Measurements from ENCODE around the gene ZBTB8A. TPM values are rescaled to one million over a fixed set of nuclear protein-coding genes. Genes with fewer than 3 reads are reported as not detected.

Gene ZBTB8A
- total and polyA plus RNA-seq, 2 of the 13 experiments (the other 11 are each of a cell fraction or from before 2014, with no cell fraction given): 1.3 to 3.7 TPM

DNA sequence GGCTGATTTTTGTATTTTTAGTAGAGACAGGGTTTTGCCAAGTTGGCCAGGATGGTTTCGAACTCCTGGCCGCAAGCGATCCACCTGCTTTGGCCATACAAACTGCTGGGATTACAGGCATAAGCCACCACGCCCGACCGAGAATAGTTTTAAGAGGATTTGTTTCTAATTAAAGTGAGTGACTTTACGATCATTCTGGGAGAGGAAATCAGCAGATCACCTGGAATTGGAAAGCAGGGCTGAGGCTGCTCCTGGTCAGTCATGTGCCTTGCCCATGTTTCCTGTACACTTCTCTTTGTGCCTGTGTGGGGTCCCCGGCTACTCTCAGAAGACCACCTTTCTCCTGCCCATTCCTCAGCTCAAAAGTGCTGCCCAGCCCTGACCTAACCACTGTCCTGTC, 40.5 kb upstream of the ZBTB8A start:
- intact Hi-C loops (cut with micrococcal nuclease; ENCODE audit: unreplicated experiment) (no loop called here), in situ Hi-C loops (cut with HindIII; ENCODE audit: extremely low pct_ligation_motif_present, low pct_unique_long_range_greater_than_20kb) (no loop called here)
- FAIRE-seq (no peak), DNase-seq (ENCODE audit: low spot score) (no peak), ATAC-seq (no peak)
- H3K9me3 ChIP-seq (ENCODE audit: low read length): no peaks in the 10 kb centered on the region
- peaks cover 42% of the 10 kb centered on the region for H3K4me1 ChIP-seq (ENCODE audit: insufficient read depth, low read length)
- H3K27ac ChIP-seq (ENCODE audit: extremely low read length, insufficient read depth, low read length): no peak overlapping the region
- no peak for TF ChIP-seq ZNF160 (CRISPR knock-in tag; IDR thresholded peaks at IDR 0.05)
- TF ChIP-seq MATR3 (CRISPR knock-in tag; IDR thresholded peaks at IDR 0.05): no peak
- no peak for TF ChIP-seq ZNF7 (CRISPR knock-in tag; IDR thresholded peaks at IDR 0.05)
- no peak for TF ChIP-seq PAF1 (CRISPR knock-in tag; IDR thresholded peaks at IDR 0.05)
- TF ChIP-seq CHD2 (IDR thresholded peaks at IDR 0.05; ENCODE audit: low read depth, low read length): no peak
- TF ChIP-seq ZNF772 (CRISPR knock-in tag; IDR thresholded peaks at IDR 0.05): no peak
- no peak for TF ChIP-seq CREM (IDR thresholded peaks at IDR 0.05)
- TF ChIP-seq CREM (CRISPR knock-in tag; IDR thresholded peaks at IDR 0.05): no peak
- no peak for TF ChIP-seq POLR2G (IDR thresholded peaks at IDR 0.05; ENCODE audit: low read depth, low read length)
- no peak for TF ChIP-seq RARA (CRISPR knock-in tag; IDR thresholded peaks at IDR 0.05)
- no peak for TF ChIP-seq SKI (IDR thresholded peaks at IDR 0.05; ENCODE audit: partially characterized antibody)
- no peak for TF ChIP-seq GZF1 (CRISPR knock-in tag; IDR thresholded peaks at IDR 0.05)
- TF ChIP-seq, protein P1, sequence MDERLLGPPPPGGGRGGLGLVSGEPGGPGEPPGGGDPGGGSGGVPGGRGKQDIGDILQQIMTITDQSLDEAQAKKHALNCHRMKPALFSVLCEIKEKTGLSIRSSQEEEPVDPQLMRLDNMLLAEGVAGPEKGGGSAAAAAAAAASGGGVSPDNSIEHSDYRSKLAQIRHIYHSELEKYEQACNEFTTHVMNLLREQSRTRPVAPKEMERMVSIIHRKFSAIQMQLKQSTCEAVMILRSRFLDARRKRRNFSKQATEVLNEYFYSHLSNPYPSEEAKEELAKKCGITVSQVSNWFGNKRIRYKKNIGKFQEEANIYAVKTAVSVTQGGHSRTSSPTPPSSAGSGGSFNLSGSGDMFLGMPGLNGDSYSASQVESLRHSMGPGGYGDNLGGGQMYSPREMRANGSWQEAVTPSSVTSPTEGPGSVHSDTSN (CRISPR knock-in tag; IDR thresholded peaks at IDR 0.05): no peak
- TF ChIP-seq ASH2L (IDR thresholded peaks at IDR 0.05; ENCODE audit: insufficient read length, low read depth, low read length): no peak
- TF ChIP-seq NFE2 (CRISPR knock-in tag; IDR thresholded peaks at IDR 0.05): no peak
- no peak for TF ChIP-seq ZNF224 (CRISPR knock-in tag; IDR thresholded peaks at IDR 0.05)
- TF ChIP-seq ELF1 (CRISPR knock-in tag; IDR thresholded peaks at IDR 0.05): no peak
- TF ChIP-seq SMAD9 (CRISPR knock-in tag; IDR thresholded peaks at IDR 0.05): no peak
- no peak for TF ChIP-seq ZNF263 (CRISPR knock-in tag; IDR thresholded peaks at IDR 0.05)
- TF ChIP-seq, protein P2, sequence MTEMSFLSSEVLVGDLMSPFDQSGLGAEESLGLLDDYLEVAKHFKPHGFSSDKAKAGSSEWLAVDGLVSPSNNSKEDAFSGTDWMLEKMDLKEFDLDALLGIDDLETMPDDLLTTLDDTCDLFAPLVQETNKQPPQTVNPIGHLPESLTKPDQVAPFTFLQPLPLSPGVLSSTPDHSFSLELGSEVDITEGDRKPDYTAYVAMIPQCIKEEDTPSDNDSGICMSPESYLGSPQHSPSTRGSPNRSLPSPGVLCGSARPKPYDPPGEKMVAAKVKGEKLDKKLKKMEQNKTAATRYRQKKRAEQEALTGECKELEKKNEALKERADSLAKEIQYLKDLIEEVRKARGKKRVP (CRISPR knock-in tag; IDR thresholded peaks at IDR 0.05): no peak
- no peak for TF ChIP-seq TAF1 (CRISPR knock-in tag; IDR thresholded peaks at IDR 0.05)
- BruUV-seq (replicated peaks): no TSS peak
- H3K36me3 ChIP-seq (replicated peaks in 1 of 2; ENCODE audit: control insufficient read depth in 1 of 2, insufficient read depth in 2 of 2, low read length in 2 of 2): no peaks in the 10 kb centered on the region
- H3K4me3 ChIP-seq (replicated peaks in 1 of 3; ENCODE audit: insufficient read depth in 1 of 3, low read depth in 2 of 3, low read length in 3 of 3): no peak overlapping the region
- ChIA-PET CTCF (ENCODE audit: low intra/inter-chr PET ratio, low total read pairs) (no interaction called here), POLR2A (interaction anchor here (1.5 kb wide), 1 partner anchor 50 kb away, joined by 6 read pairs; no protein-coding TSS in a partner anchor)
- no peaks in the 10 kb centered on the region for H4K20me1 ChIP-seq (ENCODE audit: insufficient read depth, low read length)
- no peaks in the 10 kb centered on the region for H3K79me2 ChIP-seq (ENCODE audit: insufficient read depth, low read length)
- 58% methylated on average over 8 of the region's 8 CpGs for WGBS (ENCODE audit: low lambda C conversion rate)
- no peak overlapping the region for H2AFZ ChIP-seq (ENCODE audit: low read length)
- H3K4me2 ChIP-seq (ENCODE audit: low read depth, low read length): peak overlapping the region; percentile 29; the same call in 1 of the 2 replicates
- H3K27me3 ChIP-seq (ENCODE audit: control insufficient read depth in 1 of 2, insufficient read depth in 2 of 2, low read length in 2 of 2): peaks cover 1 to 12% of the 10 kb centered on the region in 2 experiments; a peak in 2 of 5 replicates
- no peak overlapping the region for H3K9ac ChIP-seq (ENCODE audit: insufficient read depth, low read depth, low read length)

Measured in HepG2 (cell line).